Activated naive CD8-positive, alpha-beta T cell (primary cell): ENCODE data around the gene HIPK3.
"Not testable (repeated sequence)": the region's sequence is repeated elsewhere in the genome, so short reads cannot be mapped to it uniquely, and the experiment has no call there.

Experiments used
- H3K27ac Mint-ChIP-seq: one replicate; pipeline ENCODE4 v1.8.0; 2021; ENCODE audit warnings: mixed read lengths
- H3K27me3 Mint-ChIP-seq: one replicate; pipeline ENCODE4 v1.8.0; 2021; ENCODE audit warnings: mixed read lengths
- H3K36me3 Mint-ChIP-seq: one replicate; pipeline ENCODE4 v1.8.0; 2021; ENCODE audit warnings: mixed read lengths
- H3K4me1 Mint-ChIP-seq: one replicate; pipeline ENCODE4 v1.8.0; 2021; ENCODE audit warnings: low read depth, mixed read lengths
- H3K4me3 Mint-ChIP-seq: one replicate; pipeline ENCODE4 v1.8.0; 2021; ENCODE audit warnings: mild to moderate bottlenecking, mixed read lengths
- H3K9me3 Mint-ChIP-seq: one replicate; pipeline ENCODE4 v1.8.0; 2021; ENCODE audit warnings: low read depth, mixed read lengths

The HIPK3 gene

DNA sequence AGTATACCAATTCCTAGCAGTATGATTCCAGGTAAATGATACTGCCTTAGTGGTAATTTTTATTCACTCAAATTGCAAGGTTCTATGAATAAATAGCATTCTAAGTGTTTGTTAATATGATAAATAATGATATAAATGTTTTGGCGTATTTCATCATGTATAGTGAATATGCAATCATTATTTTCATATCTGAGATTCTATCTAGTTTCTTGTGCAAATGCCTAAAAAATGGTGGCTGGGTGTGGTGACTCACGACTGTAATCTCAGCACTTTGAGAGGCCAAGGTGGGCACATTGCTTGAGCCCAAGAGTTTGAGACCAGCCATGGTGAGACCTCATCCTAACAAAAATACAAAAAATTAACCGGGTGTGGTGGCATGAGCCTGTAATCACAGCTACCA lies 13.9 kb downstream of the HIPK3 start:
- H3K4me1 Mint-ChIP-seq = peaks cover 53% of the 10 kb centered on the region
- H3K4me3 Mint-ChIP-seq = no peak overlapping the region
- no peaks in the 10 kb centered on the region for H3K36me3 Mint-ChIP-seq
- no peak overlapping the region for H3K27ac Mint-ChIP-seq
- no peaks in the 10 kb centered on the region for H3K9me3 Mint-ChIP-seq
- H3K27me3 Mint-ChIP-seq = no peaks in the 10 kb centered on the region

DNA sequence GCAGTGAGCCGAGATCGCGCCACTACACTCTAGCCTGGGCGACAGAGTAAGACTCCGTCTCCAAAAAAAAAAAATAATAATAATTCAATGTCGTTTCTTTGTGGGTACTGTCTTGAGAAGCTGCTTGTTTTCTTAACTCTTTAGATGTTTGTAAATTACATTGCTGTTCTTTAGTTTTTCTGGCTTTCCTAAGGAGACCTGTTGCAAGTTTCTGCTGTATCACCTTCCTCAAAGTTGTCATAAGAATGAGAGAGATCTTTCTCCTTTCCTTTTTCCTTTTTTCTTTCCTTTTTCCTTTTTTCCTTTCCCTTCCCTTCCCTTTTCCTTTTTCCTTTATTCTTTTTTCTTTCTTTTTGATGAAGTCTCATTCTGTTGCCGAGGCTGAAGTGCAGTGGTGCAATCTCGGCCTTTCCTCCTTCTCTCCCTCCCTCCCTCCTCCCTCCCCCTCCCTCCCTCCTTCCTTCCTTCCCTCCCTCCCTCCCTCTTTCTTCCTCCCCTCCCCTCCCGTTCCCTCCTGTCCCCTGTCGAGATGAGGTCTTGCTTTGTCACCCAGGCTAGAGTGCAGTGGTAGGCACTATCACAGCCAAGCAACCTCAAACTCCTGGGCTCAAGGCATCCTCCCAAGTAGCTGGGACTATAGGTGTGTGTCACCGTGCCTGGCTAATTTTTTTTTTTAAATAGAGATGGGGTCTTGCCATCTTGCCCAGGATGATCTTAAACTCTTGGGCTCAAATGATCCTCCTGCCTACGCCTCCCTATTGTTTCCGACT lies 15.3 kb downstream of the HIPK3 start:
- Mint-ChIP-seq H3K36me3 (no peaks in the 10 kb centered on the region), H3K4me3 (no peak overlapping the region), H3K27ac (no peak overlapping the region), H3K9me3 (no peaks in the 10 kb centered on the region), H3K27me3 (no peaks in the 10 kb centered on the region), H3K4me1 (peaks cover 57% of the 10 kb centered on the region)

DNA sequence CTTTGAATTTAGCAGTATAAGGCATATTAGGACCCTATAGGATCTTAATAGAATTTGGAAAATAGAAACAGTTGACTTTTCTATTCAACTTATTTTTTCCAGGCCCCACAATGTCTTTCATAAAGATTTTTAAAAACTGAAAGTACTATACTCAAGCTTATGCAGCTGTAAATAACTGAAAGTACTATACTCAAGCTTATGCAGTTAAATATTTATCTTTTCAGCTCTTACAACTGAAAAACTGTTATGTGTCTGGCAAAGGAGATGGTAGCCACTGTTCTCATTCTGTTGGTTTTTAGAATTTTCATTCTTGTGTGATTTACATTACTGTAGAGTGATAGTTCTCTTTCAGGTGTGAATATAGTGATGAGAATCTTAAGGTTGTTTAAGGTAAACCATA lies 16.5 kb downstream of the HIPK3 start:
- Mint-ChIP-seq H3K36me3 (peaks cover 3% of the 10 kb centered on the region), H3K9me3 (no peaks in the 10 kb centered on the region), H3K27ac (no peak overlapping the region), H3K27me3 (no peaks in the 10 kb centered on the region), H3K4me1 (peaks cover 60% of the 10 kb centered on the region), H3K4me3 (no peak overlapping the region)

DNA sequence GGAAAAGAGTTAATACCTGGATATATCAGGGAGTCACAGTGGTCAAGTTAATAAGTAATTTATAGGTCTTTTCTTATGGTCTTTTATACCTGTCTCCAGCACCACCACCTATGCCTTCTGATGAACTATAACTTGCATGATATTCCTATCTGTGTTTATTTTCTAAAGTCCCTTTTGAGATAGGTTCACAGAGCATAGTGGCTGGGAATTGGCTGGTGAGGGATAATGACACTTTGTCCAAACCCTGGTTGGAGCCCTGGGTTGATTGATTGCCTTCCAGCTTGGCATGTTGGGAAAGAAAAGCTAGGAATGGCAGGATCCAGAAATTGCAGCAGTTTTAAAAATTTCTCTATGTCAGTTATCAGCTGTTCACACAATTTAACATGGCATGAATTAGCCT lies 23.2 kb downstream of the HIPK3 start:
- H3K27me3 Mint-ChIP-seq = no peaks in the 10 kb centered on the region
- H3K4me3 Mint-ChIP-seq = no peak overlapping the region
- H3K36me3 Mint-ChIP-seq = peaks cover 3% of the 10 kb centered on the region
- peaks cover 60% of the 10 kb centered on the region for H3K4me1 Mint-ChIP-seq
- H3K27ac Mint-ChIP-seq = no peak overlapping the region
- H3K9me3 Mint-ChIP-seq = no peaks in the 10 kb centered on the region

DNA sequence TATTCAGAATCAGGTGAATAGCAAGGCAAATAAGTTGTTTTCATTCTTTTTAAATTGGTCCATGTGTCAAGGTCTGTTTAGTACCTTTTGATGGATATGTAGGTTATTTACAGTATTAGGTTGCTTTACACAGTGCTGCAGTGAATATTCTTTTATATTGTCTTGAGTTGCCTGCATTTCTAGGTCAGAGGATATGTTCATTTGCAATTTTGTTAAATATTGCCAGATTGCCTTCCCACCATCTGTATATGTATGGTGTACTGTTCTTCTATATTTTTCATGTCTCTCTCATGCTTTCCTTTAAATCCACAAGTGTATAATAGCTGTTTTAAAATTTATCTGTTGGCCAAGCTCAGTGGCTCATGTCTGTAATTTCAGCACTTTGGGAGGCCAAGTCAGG lies 24.6 kb downstream of the HIPK3 start:
- Mint-ChIP-seq H3K4me3 (no peak overlapping the region), H3K27me3 (no peaks in the 10 kb centered on the region), H3K27ac (no peak overlapping the region), H3K36me3 (peaks cover 5% of the 10 kb centered on the region), H3K9me3 (no peaks in the 10 kb centered on the region), H3K4me1 (peaks cover 52% of the 10 kb centered on the region)

DNA sequence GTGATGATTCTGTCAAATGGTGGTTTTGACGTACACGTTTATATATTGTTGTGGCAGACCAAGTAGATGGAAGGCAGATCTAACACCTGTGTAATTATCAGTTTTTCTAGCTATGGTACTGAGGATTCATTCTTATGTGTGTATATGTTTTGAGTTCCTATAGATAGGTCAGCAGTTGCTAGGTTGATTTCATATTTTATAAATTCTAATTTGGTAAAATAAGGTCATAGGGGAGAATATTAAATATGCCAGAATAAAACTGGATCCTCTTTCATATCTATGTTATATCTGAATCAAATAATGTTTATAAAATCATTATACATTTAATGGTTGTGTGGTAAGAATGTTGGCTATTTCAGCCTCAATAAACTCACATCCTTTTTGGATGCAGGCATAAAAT lies 27.6 kb downstream of the HIPK3 start:
- peaks cover 11% of the 10 kb centered on the region for H3K36me3 Mint-ChIP-seq
- no peak overlapping the region for H3K4me3 Mint-ChIP-seq
- no peaks in the 10 kb centered on the region for H3K27me3 Mint-ChIP-seq
- no peaks in the 10 kb centered on the region for H3K9me3 Mint-ChIP-seq
- peaks cover 48% of the 10 kb centered on the region for H3K4me1 Mint-ChIP-seq
- no peak overlapping the region for H3K27ac Mint-ChIP-seq

DNA sequence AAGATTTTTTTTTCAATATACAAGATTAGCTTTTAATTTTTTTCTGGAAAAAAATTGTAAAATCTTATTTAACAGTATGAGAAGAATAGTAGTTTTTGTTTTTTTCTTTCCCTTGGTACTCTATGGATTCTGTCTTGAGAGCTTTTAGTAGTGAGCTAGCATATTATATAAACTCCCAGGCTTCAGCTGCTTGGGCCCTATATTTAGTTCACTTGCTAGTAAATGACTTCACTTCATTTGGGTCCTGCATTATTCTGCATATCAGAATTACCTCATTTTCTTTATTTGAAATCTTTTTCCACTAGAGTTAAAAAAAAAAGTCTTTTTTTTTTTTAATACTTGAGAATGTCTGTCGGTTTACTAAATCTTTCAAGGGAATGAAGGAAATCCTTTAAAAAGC lies 33.1 kb downstream of the HIPK3 start:
- Mint-ChIP-seq H3K36me3 (peaks cover 17% of the 10 kb centered on the region), H3K4me1 (peaks cover 29% of the 10 kb centered on the region), H3K4me3 (no peak overlapping the region), H3K27ac (no peak overlapping the region), H3K9me3 (no peaks in the 10 kb centered on the region), H3K27me3 (no peaks in the 10 kb centered on the region)

DNA sequence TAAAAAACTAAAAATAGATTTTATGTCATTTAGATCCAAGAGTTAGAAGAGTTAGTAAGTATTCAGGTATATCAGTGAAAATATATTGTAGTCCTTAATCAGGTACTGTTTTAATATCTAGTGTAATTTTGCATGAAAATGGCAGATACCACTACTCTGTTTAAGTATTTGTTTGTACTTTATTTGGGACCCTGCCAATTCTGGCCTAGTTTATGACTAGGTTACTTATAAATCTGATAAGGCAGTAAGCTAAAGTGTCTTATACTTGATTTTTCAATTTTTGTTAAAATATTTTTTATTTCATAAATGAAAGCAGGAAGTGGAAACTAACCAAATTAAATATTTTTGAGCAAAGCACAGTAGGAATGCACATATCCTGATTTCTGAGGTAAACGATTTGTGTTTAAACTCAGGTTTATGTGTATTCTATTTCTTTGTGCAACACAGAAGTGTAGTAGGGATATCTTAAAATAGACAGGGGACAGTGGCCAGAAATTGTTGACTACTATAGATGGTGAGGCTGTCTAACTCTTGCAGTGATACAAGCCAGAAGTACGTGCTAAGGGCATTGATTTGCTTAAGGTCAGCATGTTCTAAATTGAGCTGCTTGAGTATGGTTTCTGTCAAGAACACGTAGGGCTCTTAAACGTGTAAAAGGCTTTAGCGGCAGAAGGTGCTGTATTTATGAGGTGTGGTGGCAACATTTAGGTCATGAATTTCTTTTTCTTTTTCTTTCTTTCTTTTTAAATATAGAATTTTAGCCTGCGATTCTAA lies 34.0 kb downstream of the HIPK3 start:
- Mint-ChIP-seq H3K36me3 (peaks cover 20% of the 10 kb centered on the region), H3K27me3 (no peaks in the 10 kb centered on the region), H3K9me3 (no peaks in the 10 kb centered on the region), H3K4me3 (no peak overlapping the region), H3K4me1 (peaks cover 37% of the 10 kb centered on the region), H3K27ac (no peak overlapping the region)

DNA sequence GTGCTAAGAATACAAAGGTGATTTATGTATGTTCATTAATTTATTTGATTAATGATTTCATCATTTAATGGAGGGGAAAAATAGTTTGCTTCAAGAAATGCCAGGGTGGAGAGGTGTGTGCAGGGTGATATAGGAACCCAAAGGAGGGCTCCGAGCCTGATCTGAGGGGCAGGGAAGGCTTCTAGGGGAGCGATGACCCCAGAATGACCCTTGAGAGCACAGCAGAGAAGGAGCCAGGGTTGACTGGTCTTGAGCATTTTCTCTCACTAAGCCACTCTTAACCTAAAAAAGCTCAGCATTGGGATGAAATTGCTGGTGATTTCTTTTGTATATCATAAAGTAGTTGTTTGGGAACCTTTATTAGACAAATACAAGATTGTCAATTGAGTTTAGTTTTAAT lies 35.1 kb downstream of the HIPK3 start:
- no peaks in the 10 kb centered on the region for H3K27me3 Mint-ChIP-seq
- H3K4me1 Mint-ChIP-seq = peaks cover 40% of the 10 kb centered on the region
- no peak overlapping the region for H3K27ac Mint-ChIP-seq
- no peak overlapping the region for H3K4me3 Mint-ChIP-seq
- H3K36me3 Mint-ChIP-seq = peaks cover 20% of the 10 kb centered on the region
- H3K9me3 Mint-ChIP-seq = no peaks in the 10 kb centered on the region

DNA sequence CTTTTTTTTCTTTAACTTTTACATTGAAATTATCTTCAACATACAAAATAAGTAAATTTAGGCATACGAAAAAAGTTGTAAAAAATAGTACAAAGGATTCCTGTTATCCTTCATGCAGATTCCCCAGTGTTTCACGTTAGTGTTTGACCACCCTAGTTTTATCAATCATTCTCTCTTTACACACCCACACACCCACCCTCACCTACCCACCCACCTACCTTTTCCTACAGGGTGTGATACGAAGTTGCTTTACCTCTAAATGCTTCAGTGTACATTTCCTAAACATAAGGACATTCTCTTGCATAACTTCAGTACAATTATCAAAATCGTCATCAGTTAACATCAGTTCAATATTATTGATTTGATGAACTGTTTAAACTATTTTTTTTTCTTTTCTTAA lies 37.0 kb downstream of the HIPK3 start:
- H3K9me3 Mint-ChIP-seq = no peaks in the 10 kb centered on the region
- no peaks in the 10 kb centered on the region for H3K27me3 Mint-ChIP-seq
- H3K4me1 Mint-ChIP-seq = peaks cover 34% of the 10 kb centered on the region
- no peak overlapping the region for H3K4me3 Mint-ChIP-seq
- no peak overlapping the region for H3K27ac Mint-ChIP-seq
- H3K36me3 Mint-ChIP-seq = peaks cover 18% of the 10 kb centered on the region

DNA sequence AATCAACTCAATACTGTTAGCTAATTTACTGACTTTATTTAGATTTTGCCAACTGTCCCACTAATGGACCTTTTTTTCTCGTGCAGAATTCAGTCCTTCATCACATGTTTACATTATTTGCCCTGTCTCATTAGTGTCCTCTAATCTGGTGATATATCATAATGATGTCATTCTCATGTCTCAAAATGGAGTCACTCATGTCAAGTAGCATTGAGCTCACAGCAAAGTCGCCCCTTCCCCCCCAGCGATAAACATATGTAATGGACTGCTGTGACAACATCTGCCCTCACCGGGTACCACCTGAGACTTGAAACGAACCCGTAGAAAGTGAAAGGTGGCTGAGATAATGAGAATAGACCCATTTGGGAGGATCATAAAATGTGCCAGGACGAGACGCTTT lies 37.6 kb downstream of the HIPK3 start:
- Mint-ChIP-seq H3K27ac (no peak overlapping the region), H3K36me3 (peaks cover 19% of the 10 kb centered on the region), H3K27me3 (no peaks in the 10 kb centered on the region), H3K4me3 (no peak overlapping the region), H3K4me1 (peaks cover 36% of the 10 kb centered on the region), H3K9me3 (no peaks in the 10 kb centered on the region)

DNA sequence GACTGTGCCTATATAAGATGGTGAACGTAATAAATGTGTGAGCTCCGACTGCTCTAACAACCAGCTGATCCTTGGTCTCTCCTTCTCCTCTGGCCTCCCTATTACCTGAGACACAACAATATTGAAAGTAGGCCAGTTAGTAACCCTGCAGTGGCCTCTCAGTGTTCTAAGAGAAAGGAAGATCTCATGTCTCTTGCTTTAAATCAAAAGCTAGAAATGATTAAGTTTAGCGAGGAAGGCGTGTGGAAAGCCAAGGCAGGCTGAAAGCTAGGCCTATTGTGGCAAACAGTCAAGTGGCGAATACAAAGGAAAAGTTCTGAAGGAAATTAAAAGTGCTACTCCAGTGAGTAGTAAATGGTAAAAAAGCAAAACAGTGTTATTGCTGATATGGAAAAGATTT lies 39.5 kb downstream of the HIPK3 start:
- H3K36me3 Mint-ChIP-seq = peaks cover 19% of the 10 kb centered on the region
- no peaks in the 10 kb centered on the region for H3K27me3 Mint-ChIP-seq
- H3K4me1 Mint-ChIP-seq = peaks cover 36% of the 10 kb centered on the region
- H3K27ac Mint-ChIP-seq = no peak overlapping the region
- no peaks in the 10 kb centered on the region for H3K9me3 Mint-ChIP-seq
- H3K4me3 Mint-ChIP-seq = no peak overlapping the region

DNA sequence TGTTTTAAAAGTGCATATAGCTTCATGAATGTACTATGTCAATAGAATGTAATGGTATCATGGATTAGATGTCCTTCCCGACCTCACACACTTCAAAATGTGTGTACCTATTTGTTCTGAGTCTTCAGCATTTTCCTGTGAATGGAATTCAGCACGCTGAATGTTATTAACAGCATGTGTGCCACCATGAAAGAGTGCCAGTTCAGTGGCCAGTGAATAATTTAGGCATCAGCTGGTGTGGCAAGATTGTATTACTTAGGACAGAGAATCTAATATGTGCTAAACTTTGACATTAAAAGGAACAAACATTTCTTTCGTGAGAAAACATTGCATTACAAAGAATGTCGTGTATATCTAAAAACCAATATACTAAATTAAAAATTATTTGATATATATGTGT lies 46.4 kb downstream of the HIPK3 start:
- Mint-ChIP-seq H3K4me3 (no peak overlapping the region), H3K27ac (no peak overlapping the region), H3K9me3 (no peaks in the 10 kb centered on the region), H3K36me3 (peaks cover 4% of the 10 kb centered on the region), H3K27me3 (no peaks in the 10 kb centered on the region), H3K4me1 (peaks cover 35% of the 10 kb centered on the region)

DNA sequence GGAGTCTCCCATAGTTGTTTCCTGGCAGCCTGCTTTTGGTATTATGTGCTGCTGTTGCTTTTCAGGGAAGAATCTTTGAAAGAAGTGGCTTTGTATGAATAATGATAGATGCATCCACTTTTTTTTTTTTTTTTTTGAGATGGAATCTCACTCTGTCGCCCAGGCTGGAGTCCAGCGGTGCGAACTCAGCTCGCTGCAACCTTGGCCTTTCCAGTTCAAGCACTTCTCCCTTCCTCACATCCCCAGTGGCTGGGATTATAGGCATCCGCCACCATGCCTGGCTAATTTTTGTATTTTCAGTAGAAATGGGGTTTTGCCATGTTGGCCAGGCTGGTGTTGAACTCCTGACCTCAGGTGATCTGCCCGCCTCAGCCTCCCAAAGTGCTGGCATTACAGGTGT lies 49.6 kb downstream of the HIPK3 start:
- not testable (repeated sequence) for H3K27ac Mint-ChIP-seq, H3K27me3 Mint-ChIP-seq, H3K4me3 Mint-ChIP-seq, H3K36me3 Mint-ChIP-seq, H3K9me3 Mint-ChIP-seq
- H3K4me1 Mint-ChIP-seq = peaks cover 46% of the 10 kb centered on the region

DNA sequence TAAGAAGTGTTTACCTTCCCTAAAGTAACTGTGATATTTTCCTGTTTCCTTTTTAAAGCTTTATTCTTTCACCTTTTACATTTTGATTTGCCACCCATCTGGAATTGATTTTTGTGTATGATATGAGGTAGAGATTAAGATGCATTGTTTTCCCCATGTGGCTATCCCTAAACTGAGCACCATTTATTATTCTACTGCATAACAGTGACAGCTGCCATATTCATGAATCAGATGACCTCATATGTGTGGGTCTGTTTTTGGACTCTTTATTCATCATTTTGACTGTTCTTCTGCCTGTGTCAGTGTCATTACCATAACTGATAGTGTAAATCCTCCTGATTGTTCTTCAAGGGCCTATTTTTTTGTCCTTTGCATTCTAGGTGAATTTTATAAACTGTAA lies 50.8 kb downstream of the HIPK3 start:
- Mint-ChIP-seq H3K27ac (no peak overlapping the region), H3K27me3 (no peaks in the 10 kb centered on the region), H3K9me3 (no peaks in the 10 kb centered on the region), H3K4me1 (peaks cover 55% of the 10 kb centered on the region), H3K36me3 (peaks cover 4% of the 10 kb centered on the region), H3K4me3 (no peak overlapping the region)

DNA sequence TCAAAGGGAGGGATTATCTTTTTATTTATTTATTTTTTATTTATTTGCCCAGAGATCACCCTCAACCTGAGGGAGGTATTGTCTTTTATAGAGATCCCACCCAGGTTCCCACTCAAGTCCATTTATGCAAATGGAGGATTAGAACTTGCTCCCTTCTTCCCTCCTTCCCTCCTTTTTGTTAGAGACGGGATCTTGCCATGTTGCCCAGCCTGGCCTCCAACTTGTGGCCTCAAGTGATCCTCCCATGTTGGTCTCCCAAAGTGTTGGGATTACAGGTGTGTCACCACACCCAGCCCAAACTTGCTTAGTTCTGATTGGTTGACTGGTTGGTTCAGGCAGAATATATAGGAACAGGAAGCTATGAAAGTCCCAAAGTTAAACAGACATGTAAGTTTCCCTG lies 51.9 kb downstream of the HIPK3 start:
- H3K4me1 Mint-ChIP-seq = peaks cover 57% of the 10 kb centered on the region
- H3K4me3 Mint-ChIP-seq = no peak overlapping the region
- H3K36me3 Mint-ChIP-seq = peaks cover 4% of the 10 kb centered on the region
- no peaks in the 10 kb centered on the region for H3K27me3 Mint-ChIP-seq
- H3K27ac Mint-ChIP-seq = no peak overlapping the region
- H3K9me3 Mint-ChIP-seq = no peaks in the 10 kb centered on the region
